ENCODE data around the gene TMA7B. TPM values are rescaled to one million over a fixed set of nuclear protein-coding genes. Genes with fewer than 3 reads are reported as not detected.

Gene TMA7B
- total RNA-seq, 2 experiments from 2014 or later, result 0.96 to 1.1 TPM

- ChIA-PET CTCF (interaction anchor here (0.9 to 1.2 kb wide), 3 partner anchors 18 to 35 kb away, joined by 3 to 4 read pairs (median 3); no protein-coding TSS in a partner anchor), POLR2A (no interaction called here)
- Mint-ChIP-seq H3K4me1 (peaks cover 65% of the 10 kb centered on the region), H3K4me3 (peak overlapping the region; percentile 27), H3K9me3 (ENCODE audit: low read depth) (no peaks in the 10 kb centered on the region), H3K27ac (peak overlapping the region; percentile 78), H3K36me3 (ENCODE audit: low read depth) (peaks cover 67% of the 10 kb centered on the region), H3K27me3 (no peaks in the 10 kb centered on the region)
- DNase-seq, result peak; percentile 85
- peak; percentile 95 for ATAC-seq
- intact Hi-C loops (cut with DNase I, micrococcal nuclease), result loop anchor here (1.0 to 2.0 kb wide), 3 partner anchors 10 to 60 kb away; partner anchors contain the start of gene GRAP2 (in 1 of the 2)
Measured at GRCh38 chr22:39960791-39961746, 872 bp downstream of the TMA7B start.

GRCh38 chr22:39962071-39962470 lies 1.9 kb downstream of the TMA7B start:
- H3K27ac Mint-ChIP-seq, result peak overlapping the region; percentile 78
- ATAC-seq (no peak), DNase-seq (no peak)
- peak overlapping the region; percentile 27 for H3K4me3 Mint-ChIP-seq
- ChIA-PET CTCF (interaction anchor here (1.2 kb wide), 1 partner anchor 19 kb away, joined by 3 read pairs; no protein-coding TSS in a partner anchor), POLR2A (interaction anchor here (1.1 kb wide), 1 partner anchor 9 kb away, joined by 3 read pairs; no protein-coding TSS in a partner anchor)
- intact Hi-C loops (cut with DNase I, micrococcal nuclease), result no loop called here
- H3K36me3 Mint-ChIP-seq (ENCODE audit: low read depth), result peaks cover 65% of the 10 kb centered on the region
- H3K9me3 Mint-ChIP-seq (ENCODE audit: low read depth), result no peaks in the 10 kb centered on the region
- peaks cover 60% of the 10 kb centered on the region for H3K4me1 Mint-ChIP-seq
- H3K27me3 Mint-ChIP-seq, result no peaks in the 10 kb centered on the region

GRCh38 chr22:39965748-39966147 lies 5.6 kb downstream of the TMA7B start:
- ChIA-PET CTCF (interaction anchor here (0.9 to 2.0 kb wide), 5 partner anchors 10 to 59 kb away, joined by 3 to 8 read pairs (median 5); no protein-coding TSS in a partner anchor), POLR2A (no interaction called here)
- H3K27ac Mint-ChIP-seq, result peak overlapping the region; percentile 38
- H3K27me3 Mint-ChIP-seq, result no peaks in the 10 kb centered on the region
- intact Hi-C loops (cut with DNase I, micrococcal nuclease), result no loop called here
- no peak overlapping the region for H3K4me3 Mint-ChIP-seq
- no peak for DNase-seq
- H3K4me1 Mint-ChIP-seq, result peaks cover 26% of the 10 kb centered on the region
- H3K9me3 Mint-ChIP-seq (ENCODE audit: low read depth), result no peaks in the 10 kb centered on the region
- no peak for ATAC-seq
- peaks cover 52% of the 10 kb centered on the region for H3K36me3 Mint-ChIP-seq (ENCODE audit: low read depth)

- no peak for DNase-seq
- Mint-ChIP-seq H3K4me3 (no peak overlapping the region), H3K27me3 (no peaks in the 10 kb centered on the region), H3K27ac (peak overlapping the region; percentile 2), H3K4me1 (peaks cover 19% of the 10 kb centered on the region), H3K9me3 (ENCODE audit: low read depth) (no peaks in the 10 kb centered on the region), H3K36me3 (ENCODE audit: low read depth) (peaks cover 46% of the 10 kb centered on the region)
- ChIA-PET CTCF (interaction anchor here (1.0 to 1.4 kb wide), 3 partner anchors 13 to 34 kb away, joined by 3 to 5 read pairs (median 3); no protein-coding TSS in a partner anchor), POLR2A (no interaction called here)
- ATAC-seq, result no peak
- intact Hi-C loops (cut with DNase I, micrococcal nuclease), result no loop called here
Measured at GRCh38 chr22:39966470-39966869, 6.3 kb downstream of the TMA7B start.

- Mint-ChIP-seq H3K27me3 (no peaks in the 10 kb centered on the region), H3K4me3 (no peak overlapping the region), H3K9me3 (ENCODE audit: low read depth) (no peaks in the 10 kb centered on the region), H3K27ac (no peak overlapping the region), H3K4me1 (peaks cover 12% of the 10 kb centered on the region), H3K36me3 (ENCODE audit: low read depth) (peaks cover 46% of the 10 kb centered on the region)
- ChIA-PET POLR2A (no interaction called here), CTCF (interaction anchor here (0.7 to 1.0 kb wide), 2 partner anchors 34 to 1879 kb away, joined by 3 read pairs; no protein-coding TSS in a partner anchor)
- DNase-seq, result no peak
- no peak for ATAC-seq
- intact Hi-C loops (cut with DNase I, micrococcal nuclease), result no loop called here
Measured at GRCh38 chr22:39967103-39967829, 7.1 kb downstream of the TMA7B start.

GRCh38 chr22:39967996-39968972 lies 8.1 kb downstream of the TMA7B start:
- DNase-seq, result no peak
- ChIA-PET CTCF (interaction anchor here (0.7 to 0.8 kb wide), 2 partner anchors 33 to 1878 kb away, joined by 3 read pairs; no protein-coding TSS in a partner anchor), POLR2A (no interaction called here)
- no peak for ATAC-seq
- Mint-ChIP-seq H3K27me3 (no peaks in the 10 kb centered on the region), H3K27ac (peak overlapping the region; percentile 51), H3K9me3 (ENCODE audit: low read depth) (no peaks in the 10 kb centered on the region), H3K36me3 (ENCODE audit: low read depth) (peaks cover 46% of the 10 kb centered on the region), H3K4me3 (no peak overlapping the region), H3K4me1 (peaks cover 6% of the 10 kb centered on the region)
- intact Hi-C loops (cut with DNase I, micrococcal nuclease), result no loop called here

GRCh38 chr22:39970742-39971141 lies 10.5 kb downstream of the TMA7B start:
- POLR2A ChIA-PET, result interaction anchor here (0.6 kb wide), 1 partner anchor 32 kb away, joined by 3 read pairs; no protein-coding TSS in a partner anchor
- CTCF ChIA-PET, result interaction anchor here (1.4 kb wide), 1 partner anchor 62 kb away, joined by 3 read pairs; no protein-coding TSS in a partner anchor
- DNase-seq (no peak), ATAC-seq (no peak)
- peaks cover 33% of the 10 kb centered on the region for H3K36me3 Mint-ChIP-seq (ENCODE audit: low read depth)
- no peaks in the 10 kb centered on the region for H3K27me3 Mint-ChIP-seq
- intact Hi-C loops (cut with DNase I, micrococcal nuclease), result no loop called here
- no peaks in the 10 kb centered on the region for H3K9me3 Mint-ChIP-seq (ENCODE audit: low read depth)
- H3K4me1 Mint-ChIP-seq, result peaks cover 1% of the 10 kb centered on the region
- no peak overlapping the region for H3K4me3 Mint-ChIP-seq
- no peak overlapping the region for H3K27ac Mint-ChIP-seq

GRCh38 chr22:39972641-39973040 lies 12.4 kb downstream of the TMA7B start:
- no peaks in the 10 kb centered on the region for H3K4me1 Mint-ChIP-seq
- H3K4me3 Mint-ChIP-seq, result no peak overlapping the region
- intact Hi-C loops (cut with DNase I, micrococcal nuclease), result no loop called here
- peaks cover 29% of the 10 kb centered on the region for H3K36me3 Mint-ChIP-seq (ENCODE audit: low read depth)
- no peak for ATAC-seq
- H3K27me3 Mint-ChIP-seq, result no peaks in the 10 kb centered on the region
- POLR2A ChIA-PET, result no interaction called here
- H3K9me3 Mint-ChIP-seq (ENCODE audit: low read depth), result no peaks in the 10 kb centered on the region
- H3K27ac Mint-ChIP-seq, result peak overlapping the region; percentile 62
- DNase-seq, result no peak
- CTCF ChIA-PET, result interaction anchor here (0.7 to 1.4 kb wide), 4 partner anchors 9 to 422 kb away, joined by 3 to 4 read pairs (median 3); no protein-coding TSS in a partner anchor

- ATAC-seq (no peak), DNase-seq (no peak)
- no peaks in the 10 kb centered on the region for H3K27me3 Mint-ChIP-seq
- no peak overlapping the region for H3K4me3 Mint-ChIP-seq
- no peaks in the 10 kb centered on the region for H3K4me1 Mint-ChIP-seq
- intact Hi-C loops (cut with DNase I, micrococcal nuclease), result no loop called here
- H3K9me3 Mint-ChIP-seq (ENCODE audit: low read depth), result no peaks in the 10 kb centered on the region
- ChIA-PET CTCF (interaction anchor here (1.2 to 1.4 kb wide), 4 partner anchors 8 to 31 kb away, joined by 3 to 4 read pairs (median 3); no protein-coding TSS in a partner anchor), POLR2A (no interaction called here)
- H3K27ac Mint-ChIP-seq, result no peak overlapping the region
- peaks cover 25% of the 10 kb centered on the region for H3K36me3 Mint-ChIP-seq (ENCODE audit: low read depth)
Measured at GRCh38 chr22:39973656-39974055, 13.5 kb downstream of the TMA7B start.

GRCh38 chr22:39974065-39974464 lies 13.9 kb downstream of the TMA7B start:
- no peaks in the 10 kb centered on the region for H3K27me3 Mint-ChIP-seq
- no peak overlapping the region for H3K4me3 Mint-ChIP-seq
- no peaks in the 10 kb centered on the region for H3K9me3 Mint-ChIP-seq (ENCODE audit: low read depth)
- intact Hi-C loops (cut with DNase I, micrococcal nuclease), result no loop called here
- no peak overlapping the region for H3K27ac Mint-ChIP-seq
- H3K36me3 Mint-ChIP-seq (ENCODE audit: low read depth), result peaks cover 23% of the 10 kb centered on the region
- ATAC-seq (no peak), DNase-seq (no peak)
- ChIA-PET POLR2A (no interaction called here), CTCF (interaction anchor here (1.2 to 1.4 kb wide), 3 partner anchors 20 to 31 kb away, joined by 3 to 4 read pairs (median 3); no protein-coding TSS in a partner anchor)
- peaks cover 3% of the 10 kb centered on the region for H3K4me1 Mint-ChIP-seq

Data from activated CD4-positive, alpha-beta T cell treated with anti-CD3 and anti-CD28 coated beads for 36 hours (primary cell).